Omental fat pad (tissue), 4 donors: ENCODE results near the gene LRRC46. TPM values are rescaled to one million over a fixed set of nuclear protein-coding genes. Genes with fewer than 3 reads are reported as not detected.

Source experiments
- ATAC-seq: fragments of 150-250 bp; one replicate; pipeline ENCODE4 v1.9.1; 2016; ENCODE audit warnings: mild to moderate bottlenecking, moderate library complexity; ENCODE audit not compliant: low FRiP score
- DNase-seq: peaks from one replicate; pipeline ENCODE4 v3.0.0-alpha.2; 2019; ENCODE audit warnings: low spot score
- CTCF ChIP-seq, 3 donors: fragments of 450-650 bp; IDR thresholded peaks; one replicate each; pipeline ENCODE4 v1.5.1; 2016 to 2017; ENCODE audit warnings: antibody characterized with exemption in 3 of 3, mild to moderate bottlenecking in 3 of 3, moderate library complexity in 2 of 3
- total RNA-seq, 4 donors: library from RNA; depleted of rRNA; stranded (reverse); fragments of >200 nt; gene quantifications; one replicate each; pipeline ENCODE4 v1.1.0, GENCODE V29; 2016

Gene LRRC46
- under 1 TPM in 1 of 4 donors, not detected in 3; 0.24 TPM for total RNA-seq

- DNase-seq (peak; percentile 74), ATAC-seq (peak; percentile 95)
- no peak for TF ChIP-seq CTCF (IDR thresholded peaks at IDR 0.05)
Observed at GRCh38 chr17:47831003-47831933, at the start of gene LRRC46, which contains the start of gene MRPL10. LRRC46 (plus strand) TSS chr17:47831670; CDS start chr17:47831990, 320 bp downstream. MRPL10 (minus strand) TSS chr17:47831541; CDS start chr17:47831511, 30 bp downstream.

GRCh38 chr17:47785538-47786123, 45.8 kb upstream of the LRRC46 start:
- no peak for TF ChIP-seq CTCF (IDR thresholded peaks at IDR 0.05)
- no peak for DNase-seq
- ATAC-seq = no peak

- ATAC-seq (peak; percentile 70), DNase-seq (no peak)
- no peak for TF ChIP-seq CTCF (IDR thresholded peaks at IDR 0.05)
Observed at GRCh38 chr17:47789611-47790561, 41.6 kb upstream of the LRRC46 start.

GRCh38 chr17:47791025-47791424, 40.4 kb upstream of the LRRC46 start:
- no peak for ATAC-seq
- TF ChIP-seq CTCF (IDR thresholded peaks at IDR 0.05) = no peak
- DNase-seq = no peak

- ATAC-seq (no peak), DNase-seq (no peak)
- no peak for TF ChIP-seq CTCF (IDR thresholded peaks at IDR 0.05)
Observed at GRCh38 chr17:47792457-47792856, 39.0 kb upstream of the LRRC46 start.

GRCh38 chr17:47792979-47793378, 38.5 kb upstream of the LRRC46 start:
- ATAC-seq (no peak), DNase-seq (no peak)
- TF ChIP-seq CTCF (IDR thresholded peaks at IDR 0.05) = no peak
